ENCODE measurements around the gene SORBS2. TPM values are rescaled to one million over a fixed set of nuclear protein-coding genes. Genes with fewer than 3 reads are reported as not detected.
"Not testable (repeated sequence)": the region's sequence is repeated elsewhere in the genome, so short reads cannot be mapped to it uniquely, and the experiment has no call there.

Gene SORBS2
- total RNA-seq, 2 donors from 2014 or later = 28.0 to 77.4 TPM

- no peak overlapping the region for H3K4me3 ChIP-seq
- H3K9me3 ChIP-seq = no peaks in the 10 kb centered on the region
- intact Hi-C loops (cut with DNase I) = no loop called here
- no peaks in the 10 kb centered on the region for H3K27me3 ChIP-seq
- no peak for DNase-seq
- H3K4me1 ChIP-seq = no peaks in the 10 kb centered on the region
- no peak overlapping the region for H3K9ac ChIP-seq (ENCODE audit: low read depth in 2 of 2, low read length in 2 of 2)
- no peaks in the 10 kb centered on the region for H3K36me3 ChIP-seq
- no peak overlapping the region for H3K27ac ChIP-seq
- no peak for TF ChIP-seq CTCF (IDR thresholded peaks at IDR 0.05)
Measured at GRCh38 chr4:185718578-185719499, 93.2 kb downstream of the SORBS2 start.

- H3K36me3 ChIP-seq = no peaks in the 10 kb centered on the region
- intact Hi-C loops (cut with DNase I) = no loop called here
- H3K27ac ChIP-seq = no peak overlapping the region
- no peak for TF ChIP-seq CTCF (IDR thresholded peaks at IDR 0.05)
- DNase-seq = no peak
- no peak overlapping the region for H3K9ac ChIP-seq (ENCODE audit: low read depth in 2 of 2, low read length in 2 of 2)
- H3K4me3 ChIP-seq = no peak overlapping the region
- no peaks in the 10 kb centered on the region for H3K27me3 ChIP-seq
- no peaks in the 10 kb centered on the region for H3K9me3 ChIP-seq
- H3K4me1 ChIP-seq = no peaks in the 10 kb centered on the region
Measured at GRCh38 chr4:185717377-185717741, 94.6 kb downstream of the SORBS2 start.

GRCh38 chr4:185716577-185717376 is 95.2 kb downstream of the SORBS2 start:
- no peak for DNase-seq
- no peaks in the 10 kb centered on the region for H3K36me3 ChIP-seq
- H3K9me3 ChIP-seq = no peaks in the 10 kb centered on the region
- no peak overlapping the region for H3K27ac ChIP-seq
- H3K9ac ChIP-seq (ENCODE audit: low read depth in 2 of 2, low read length in 2 of 2) = no peak overlapping the region
- H3K4me1 ChIP-seq = no peaks in the 10 kb centered on the region
- no peak for TF ChIP-seq CTCF (IDR thresholded peaks at IDR 0.05)
- no peak overlapping the region for H3K4me3 ChIP-seq
- no peaks in the 10 kb centered on the region for H3K27me3 ChIP-seq
- intact Hi-C loops (cut with DNase I) = no loop called here

GRCh38 chr4:185716141-185716551 is 95.8 kb downstream of the SORBS2 start:
- TF ChIP-seq CTCF (IDR thresholded peaks at IDR 0.05) = no peak
- no peak overlapping the region for H3K4me3 ChIP-seq
- H3K9ac ChIP-seq (ENCODE audit: low read depth in 2 of 2, low read length in 2 of 2) = no peak overlapping the region
- H3K27ac ChIP-seq = no peak overlapping the region
- no peaks in the 10 kb centered on the region for H3K36me3 ChIP-seq
- no peaks in the 10 kb centered on the region for H3K4me1 ChIP-seq
- no peaks in the 10 kb centered on the region for H3K27me3 ChIP-seq
- H3K9me3 ChIP-seq = no peaks in the 10 kb centered on the region
- DNase-seq = no peak
- intact Hi-C loops (cut with DNase I) = no loop called here

GRCh38 chr4:185714524-185714923 is 97.5 kb downstream of the SORBS2 start:
- H3K9me3 ChIP-seq; intact Hi-C loops (cut with DNase I); H3K4me3 ChIP-seq; H3K9ac ChIP-seq (ENCODE audit: low read depth in 2 of 2, low read length in 2 of 2); DNase-seq; H3K27ac ChIP-seq; H3K4me1 ChIP-seq; H3K27me3 ChIP-seq; H3K36me3 ChIP-seq: not testable (repeated sequence)
